ENCODE measurements around the gene USP43.
"Not testable (repeated sequence)": the region's sequence is repeated elsewhere in the genome, so short reads cannot be mapped to it uniquely, and the experiment has no call there.

The USP43 gene

GRCh38 chr17:9644910-9645751 lies at the start of gene USP43:
Gene USP43, plus strand, starts transcription at chr17:9645517. Its CDS starts 116 bp downstream, at chr17:9645633.
- DNase-seq (ENCODE audit: low read depth), result peak; percentile 4

- DNase-seq (ENCODE audit: low read depth), result not testable (repeated sequence)
These were observed 47.7 kb upstream of the USP43 start for GRCh38 chr17:9597638-9598037.

GRCh38 chr17:9598661-9599060 lies 46.7 kb upstream of the USP43 start:
- no peak for DNase-seq (ENCODE audit: low read depth)

- not testable (repeated sequence) for DNase-seq (ENCODE audit: low read depth)
These were observed 40.7 kb upstream of the USP43 start for GRCh38 chr17:9604583-9604982.

GRCh38 chr17:9606453-9606852 lies 38.9 kb upstream of the USP43 start:
- no peak for DNase-seq (ENCODE audit: low read depth)

- not testable (repeated sequence) for DNase-seq (ENCODE audit: low read depth)
These were observed 38.3 kb upstream of the USP43 start for GRCh38 chr17:9607058-9607457.

- DNase-seq (ENCODE audit: low read depth), result no peak
These were observed 33.8 kb upstream of the USP43 start for GRCh38 chr17:9611557-9611956.

GRCh38 chr17:9612006-9612405 lies 33.3 kb upstream of the USP43 start:
- no peak for DNase-seq (ENCODE audit: low read depth)

GRCh38 chr17:9615486-9615885 lies 29.8 kb upstream of the USP43 start:
- DNase-seq (ENCODE audit: low read depth), result no peak

GRCh38 chr17:9622961-9623360 lies 22.4 kb upstream of the USP43 start:
- no peak for DNase-seq (ENCODE audit: low read depth)

- DNase-seq (ENCODE audit: low read depth), result no peak
These were observed 16.8 kb upstream of the USP43 start for GRCh38 chr17:9628509-9628908.

- no peak for DNase-seq (ENCODE audit: low read depth)
These were observed 12.6 kb upstream of the USP43 start for GRCh38 chr17:9632741-9633140.

GRCh38 chr17:9635340-9635739 lies 10.0 kb upstream of the USP43 start:
- DNase-seq (ENCODE audit: low read depth), result no peak

- no peak for DNase-seq (ENCODE audit: low read depth)
These were observed 8.8 kb upstream of the USP43 start for GRCh38 chr17:9636501-9636900.

- not testable (repeated sequence) for DNase-seq (ENCODE audit: low read depth)
These were observed 4.9 kb upstream of the USP43 start for GRCh38 chr17:9640388-9640787.

GRCh38 chr17:9643611-9644010 lies 1.7 kb upstream of the USP43 start:
- no peak for DNase-seq (ENCODE audit: low read depth)

GRCh38 chr17:9645851-9646545 lies 681 bp downstream of the USP43 start:
- no peak for DNase-seq (ENCODE audit: low read depth)

- no peak for DNase-seq (ENCODE audit: low read depth)
These were observed 1.2 kb downstream of the USP43 start for GRCh38 chr17:9646546-9646885.

- DNase-seq (ENCODE audit: low read depth), result no peak
These were observed 1.7 kb downstream of the USP43 start for GRCh38 chr17:9647014-9647413.

GRCh38 chr17:9648521-9649110 lies 3.3 kb downstream of the USP43 start:
- no peak for DNase-seq (ENCODE audit: low read depth)

- DNase-seq (ENCODE audit: low read depth), result no peak
These were observed 13.4 kb downstream of the USP43 start for GRCh38 chr17:9658593-9659211.

- DNase-seq (ENCODE audit: low read depth), result no peak
These were observed 15.7 kb downstream of the USP43 start for GRCh38 chr17:9661027-9661426.

- not testable (repeated sequence) for DNase-seq (ENCODE audit: low read depth)
These were observed 18.2 kb downstream of the USP43 start for GRCh38 chr17:9663511-9663910.
